CD4-positive, alpha-beta memory T cell (primary cell): ENCODE data around the gene STAT1. TPM values are rescaled to one million over a fixed set of nuclear protein-coding genes. Genes with fewer than 3 reads are reported as not detected.

ENCODE experiments used
- CTCF ChIA-PET: fragments of 350-600 bp; sonication (Branson Sonifier 250); formaldehyde crosslinking; loops from one replicate; lab custom pipeline; 2021; ENCODE audit warnings: inconsistent platforms; ENCODE audit not compliant: partially characterized antibody; lab: Charles Lee
- POLR2A ChIA-PET: fragments of 350-600 bp; sonication (Branson Sonifier 250); formaldehyde crosslinking; loops from one replicate; lab custom pipeline; 2021; ENCODE audit not compliant: partially characterized antibody; lab: Charles Lee
- DNase-seq, 5 donors: peaks; one replicate each; pipeline versions ENCODE4 v3.0.0 to v3.0.0-alpha.2; 2020 to 2022; ENCODE audit warnings: mixed read lengths in 1 of 5
- H3K27ac ChIP-seq: one replicate; pipeline ENCODE4 v1.7.0; 2013; ENCODE audit warnings: low read depth, low read length
- H3K27me3 ChIP-seq: 2 replicates; pipeline ENCODE4 v1.7.0; 2013; ENCODE audit warnings: mild to moderate bottlenecking, low read length, moderate library complexity; ENCODE audit not compliant: insufficient read depth
- H3K36me3 ChIP-seq: 2 replicates; pipeline ENCODE4 v1.7.0; 2013; ENCODE audit warnings: mild to moderate bottlenecking, low read length, moderate library complexity; ENCODE audit not compliant: insufficient read depth
- H3K4me1 ChIP-seq: 2 replicates; pipeline ENCODE4 v1.7.0; 2013; ENCODE audit warnings: mild to moderate bottlenecking, low read length, moderate library complexity; ENCODE audit not compliant: insufficient read depth
- H3K4me3 ChIP-seq, 2 donors: one replicate each; pipeline ENCODE4 v1.7.0; 2013; ENCODE audit warnings: low read length in 2 of 2, mild to moderate bottlenecking in 1 of 2
- H3K9me3 ChIP-seq, 2 donors: one replicate each; pipeline ENCODE4 v1.7.0; 2013; ENCODE audit warnings: low read length in 2 of 2, control low read depth in 1 of 2; ENCODE audit not compliant: control insufficient read depth in 1 of 2
- H3K27ac Mint-ChIP-seq, 7 donors: one replicate each; pipeline ENCODE4 v1.8.0; 2020 to 2021; ENCODE audit warnings: mixed read lengths in 7 of 7, mild to moderate bottlenecking in 6 of 7, inconsistent platforms in 3 of 7, moderate library complexity in 3 of 7
- H3K27me3 Mint-ChIP-seq, 2 donors: one replicate each; pipeline ENCODE4 v1.8.0; 2020 to 2021; ENCODE audit warnings: mixed read lengths in 2 of 2
- H3K36me3 Mint-ChIP-seq, 2 donors: one replicate each; pipeline ENCODE4 v1.8.0; 2020 to 2021; ENCODE audit warnings: mixed read lengths in 2 of 2, inconsistent platforms in 1 of 2, mild to moderate bottlenecking in 1 of 2
- H3K4me1 Mint-ChIP-seq, 4 donors: one replicate each; pipeline ENCODE4 v1.8.0; 2020 to 2021; ENCODE audit warnings: mixed read lengths in 4 of 4, mild to moderate bottlenecking in 1 of 4
- H3K4me3 Mint-ChIP-seq, 8 donors: one replicate each; pipeline ENCODE4 v1.8.0; 2020 to 2021; ENCODE audit warnings: mixed read lengths in 8 of 8, mild to moderate bottlenecking in 7 of 8, moderate library complexity in 6 of 8, inconsistent platforms in 3 of 8
- H3K9me3 Mint-ChIP-seq, 8 donors: one replicate each; pipeline ENCODE4 v1.8.0; 2020 to 2021; ENCODE audit warnings: mixed read lengths in 8 of 8, mild to moderate bottlenecking in 5 of 8, inconsistent platforms in 3 of 8, moderate library complexity in 1 of 8
- intact Hi-C: fragments of 100-400 bp; cut with micrococcal nuclease; formaldehyde crosslinking; loops from one replicate; pipeline ENCODE4 v1.15.1; 2023
- polyA plus RNA-seq, 2 donors: library from polyadenylated mRNA; unstranded; fragments of 300-500 nt; fragmentation: Illumina TruSeq; gene quantifications; one replicate each; pipeline ENCODE4 v1.2.3, GENCODE V29; 2021
- total RNA-seq, 2 experiments: library from RNA; stranded (reverse); gene quantifications; one replicate each; pipeline ENCODE4 v1.2.3, GENCODE V29; 2021

STAT1 gene
- total and polyA plus RNA-seq, 4 experiments from 2014 or later = 130 to 230 (median 175) TPM

DNA sequence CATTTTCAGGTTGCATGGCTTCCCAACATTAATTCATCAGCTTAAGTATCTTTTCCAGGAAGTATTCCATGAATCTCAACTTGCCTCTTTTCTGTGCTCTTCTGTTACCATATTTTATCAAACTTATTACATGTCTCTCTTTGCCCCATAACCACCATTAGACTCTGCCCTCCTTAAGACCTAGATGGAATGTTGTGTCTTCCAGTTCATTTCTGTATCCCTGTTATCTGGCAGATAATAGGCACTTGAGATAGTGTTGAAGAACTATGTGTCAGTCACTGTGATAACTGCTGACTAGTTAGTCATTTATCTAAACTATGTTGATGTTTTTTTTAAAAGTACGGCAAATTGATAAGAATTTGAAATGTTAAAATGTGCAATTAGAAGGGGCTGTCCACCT, 91.6 kb downstream of the STAT1 start:
- Histone ChIP-seq H3K27ac (no peak overlapping the region), H3K4me3 (no peak overlapping the region), H3K9me3 (no peaks in the 10 kb centered on the region), H3K4me1 (peaks cover 12% of the 10 kb centered on the region), H3K36me3 (peaks cover 40% of the 10 kb centered on the region), H3K27me3 (no peaks in the 10 kb centered on the region)
- DNase-seq = no peak
- H3K4me1 Mint-ChIP-seq = peaks cover 16 to 28% (median 23%) of the 10 kb centered on the region in 4 donors
- H3K9me3 Mint-ChIP-seq = no peaks in the 10 kb centered on the region
- peak overlapping the region in 3 of 7 donors; percentile 5 to 85 (median 58) for H3K27ac Mint-ChIP-seq
- intact Hi-C loops = no loop called here
- POLR2A ChIA-PET = no interaction called here
- peaks cover 50 to 70% of the 10 kb centered on the region in 2 donors for H3K36me3 Mint-ChIP-seq
- no peaks in the 10 kb centered on the region for H3K27me3 Mint-ChIP-seq
- CTCF ChIA-PET = no interaction called here
- peak overlapping the region in 1 of 8 donors; percentile 22 for H3K4me3 Mint-ChIP-seq

DNA sequence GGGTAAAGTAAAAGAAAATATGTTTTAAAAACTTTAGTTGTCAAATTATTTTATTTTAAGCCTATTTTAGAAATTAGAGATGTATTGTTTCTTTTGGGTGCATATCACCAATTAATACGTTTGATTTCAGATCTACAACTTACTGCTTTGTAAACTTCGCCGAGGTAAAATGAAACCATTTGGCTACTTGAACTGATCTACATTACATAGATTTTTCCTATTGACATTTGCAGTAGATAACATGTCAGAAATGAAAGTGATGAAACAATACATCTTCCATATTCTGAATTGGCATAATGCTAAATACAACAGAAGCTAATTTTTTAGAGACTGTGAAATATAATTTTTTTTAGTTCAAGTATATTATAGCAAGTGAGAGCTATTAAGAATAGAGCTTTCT, 93.9 kb downstream of the STAT1 start:
- Mint-ChIP-seq H3K4me1 (peaks cover 26 to 39% (median 34%) of the 10 kb centered on the region in 4 donors), H3K36me3 (peaks cover 61 to 70% of the 10 kb centered on the region in 2 donors), H3K27me3 (no peaks in the 10 kb centered on the region), H3K9me3 (no peaks in the 10 kb centered on the region), H3K4me3 (no peak overlapping the region), H3K27ac (peak overlapping the region in 4 of 7 donors; percentile 17 to 57 (median 44))
- intact Hi-C loops = no loop called here
- Histone ChIP-seq H3K36me3 (peaks cover 41% of the 10 kb centered on the region), H3K4me1 (peaks cover 12% of the 10 kb centered on the region), H3K4me3 (no peak overlapping the region), H3K27ac (no peak overlapping the region), H3K27me3 (no peaks in the 10 kb centered on the region), H3K9me3 (no peaks in the 10 kb centered on the region)
- ChIA-PET POLR2A (interaction anchor here (1.0 to 3.5 kb wide), 2 partner anchors 32 to 39 kb away, joined by 3 to 13 read pairs; partner anchors contain the start of gene GLS), CTCF (no interaction called here)
- no peak for DNase-seq

Other genes with a start within 250 kb of the STAT1 start
- gene GLS, start 133.3 kb downstream of the STAT1 start, total RNA-seq = 100 to 1,000 TPM; 200 to 208 TPM
- gene GLS, start 133.3 kb downstream of the STAT1 start, polyA plus RNA-seq = 10 to 100 TPM; 27.0 to 64.6 TPM
- 100 to 1,000 TPM; 114 to 119 TPM for gene STAT4, start 136.8 kb upstream of the STAT1 start, total RNA-seq
- gene STAT4, start 136.8 kb upstream of the STAT1 start, polyA plus RNA-seq = 10 to 100 TPM; 69.7 to 76.6 TPM
- under 1 TPM; 0.12 to 0.14 TPM for gene MYO1B, start 231.2 kb upstream of the STAT1 start, total RNA-seq
- under 1 TPM; 0.20 to 0.38 TPM for gene MYO1B, start 231.2 kb upstream of the STAT1 start, polyA plus RNA-seq